Gastrocnemius medialis (tissue), 4 donors: ENCODE results near the gene MMP28. TPM values are rescaled to one million over a fixed set of nuclear protein-coding genes. Genes with fewer than 3 reads are reported as not detected.

Experiments used
- ATAC-seq, 2 donors: fragments of 150-250 bp; one replicate each; pipeline ENCODE4 v1.9.1; 2016
- DNase-seq, 2 donors: peaks; one replicate each; pipeline ENCODE4 v3.0.0-alpha.2; 2019
- H3K27ac ChIP-seq, 4 donors: fragments of 200-600 bp; sonication (generic); 1 replicate in 1 of 4; 2 replicates in 3 of 4; pipeline ENCODE4 v1.5.1; 2016 to 2018; ENCODE audit warnings: mild to moderate bottlenecking in 2 of 4, moderate library complexity in 1 of 4
- H3K27me3 ChIP-seq, 3 donors: fragments of 200-600 bp; sonication (generic) in 2 of 3; 1 replicate in 1 of 3; 2 replicates in 2 of 3; pipeline versions ENCODE4 v1.5.1 to v1.6.0; 2016 to 2019; ENCODE audit warnings: mild to moderate bottlenecking in 1 of 3, moderate library complexity in 1 of 3
- H3K36me3 ChIP-seq, 2 donors: fragments of 200-600 bp; sonication (generic) in 1 of 2; one replicate each; pipeline ENCODE4 v1.5.1; 2017 to 2018
- H3K4me1 ChIP-seq, 2 donors: fragments of 200-600 bp; sonication (generic) in 1 of 2; one replicate each; pipeline ENCODE4 v1.5.1; 2016 to 2017; ENCODE audit warnings: mild to moderate bottlenecking in 2 of 2
- H3K4me3 ChIP-seq, 4 donors: fragments of 200-600 bp; sonication (generic) in 3 of 4; 1 replicate in 1 of 4; 2 replicates in 3 of 4; pipeline ENCODE4 v1.5.1; 2016 to 2019; ENCODE audit warnings: mild to moderate bottlenecking in 2 of 4
- H3K9me3 ChIP-seq, 3 donors: fragments of 200-600 bp; sonication (generic) in 2 of 3; 1 replicate in 1 of 3; 2 replicates in 2 of 3; pipeline ENCODE4 v1.5.1; 2016 to 2019
- CTCF ChIP-seq, 5 experiments: fragments of 450-650 bp in 3 of 5; fragments of 200-600 bp in 2 of 5; sonication (generic) in 2 of 5; IDR thresholded peaks in 4 of 5; conservative IDR thresholded peaks in 1 of 5; 1 replicate in 4 of 5; 2 replicates in 1 of 5; pipeline ENCODE4 v1.5.1; 2016 to 2019; ENCODE audit warnings: antibody characterized with exemption in 5 of 5, mild to moderate bottlenecking in 3 of 5, moderate library complexity in 3 of 5
- POLR2A ChIP-seq, 2 donors: fragments of 450-650 bp; IDR thresholded peaks; one replicate each; pipeline ENCODE4 v1.6.1; 2017; ENCODE audit warnings: antibody characterized with exemption in 2 of 2, mild to moderate bottlenecking in 2 of 2, moderate library complexity in 2 of 2
- in situ Hi-C, 4 donors: fragments of 200-750 bp; cut with MboI; loops; one replicate each; pipeline versions ENCODE4 v1.15.0 to v1.8.0; 2017; ENCODE audit warnings: low sequenced_read_pairs in 4 of 4
- intact Hi-C: fragments of 100-400 bp; cut with DNase I; formaldehyde crosslinking; loops from one replicate; pipeline ENCODE4 v1.15.1; 2023; ENCODE audit warnings: low total_unique reads
- total RNA-seq, 4 donors: library from RNA; depleted of rRNA; stranded (reverse); fragments of >200 nt; gene quantifications; one replicate each; pipeline versions ENCODE4 v1.1.0 to v1.2.3, GENCODE V29; 2016

Gene MMP28
- total RNA-seq, 4 donors from 2014 or later: 3.1 to 10.3 (median 5.9) TPM

- Histone ChIP-seq H3K4me3 (no peak overlapping the region), H3K27me3 (no peaks in the 10 kb centered on the region), H3K27ac (no peak overlapping the region), H3K9me3 (no peaks in the 10 kb centered on the region), H3K36me3 (peaks cover 5 to 100% of the 10 kb centered on the region in 2 donors), H3K4me1 (no peaks in the 10 kb centered on the region)
- ATAC-seq: no peak
- no peak for DNase-seq
- TF ChIP-seq POLR2A (IDR thresholded peaks at IDR 0.05): no peak
- no peak for TF ChIP-seq CTCF (IDR thresholded peaks at IDR 0.05 in 4 of 5, conservative IDR thresholded peaks at IDR 0.05 in 1 of 5)
- in situ Hi-C loops: no loop called here
- intact Hi-C loops: no loop called here
Observed at GRCh38 chr17:35841505-35841904, 46.1 kb upstream of the MMP28 start.

GRCh38 chr17:35841101-35841500 is 45.7 kb upstream of the MMP28 start:
- Histone ChIP-seq H3K36me3 (peaks cover 3 to 100% of the 10 kb centered on the region in 2 donors), H3K4me3 (no peak overlapping the region), H3K27ac (no peak overlapping the region), H3K4me1 (no peaks in the 10 kb centered on the region), H3K9me3 (no peaks in the 10 kb centered on the region), H3K27me3 (no peaks in the 10 kb centered on the region)
- no peak for ATAC-seq
- in situ Hi-C loops (no loop called here), intact Hi-C loops (no loop called here)
- DNase-seq: no peak
- TF ChIP-seq CTCF (IDR thresholded peaks at IDR 0.05 in 4 of 5, conservative IDR thresholded peaks at IDR 0.05 in 1 of 5) (no peak), POLR2A (IDR thresholded peaks at IDR 0.05) (no peak)

GRCh38 chr17:35825206-35825605 is 29.8 kb upstream of the MMP28 start:
- Histone ChIP-seq H3K4me1 (peaks cover 0 to 3% of the 10 kb centered on the region in 2 donors), H3K4me3 (no peak overlapping the region), H3K27me3 (no peaks in the 10 kb centered on the region), H3K27ac (no peak overlapping the region), H3K9me3 (no peaks in the 10 kb centered on the region), H3K36me3 (peaks cover 0 to 65% of the 10 kb centered on the region in 2 donors)
- ATAC-seq (no peak), DNase-seq (no peak)
- in situ Hi-C loops (no loop called here), intact Hi-C loops (loop anchor here (10.0 kb wide), 1 partner anchor 160 kb away; no protein-coding TSS in a partner anchor)
- TF ChIP-seq POLR2A (IDR thresholded peaks at IDR 0.05) (no peak), CTCF (IDR thresholded peaks at IDR 0.05 in 4 of 5, conservative IDR thresholded peaks at IDR 0.05 in 1 of 5) (no peak)

- peaks cover 6 to 7% of the 10 kb centered on the region in 2 donors for H3K4me1 ChIP-seq
- intact Hi-C loops: loop anchor here (10.0 kb wide), 1 partner anchor 157 kb away; no protein-coding TSS in a partner anchor
- in situ Hi-C loops: no loop called here
- no peak overlapping the region for H3K4me3 ChIP-seq
- H3K36me3 ChIP-seq: peaks cover 0 to 65% of the 10 kb centered on the region in 2 donors
- TF ChIP-seq CTCF (IDR thresholded peaks at IDR 0.05 in 4 of 5, conservative IDR thresholded peaks at IDR 0.05 in 1 of 5) (no peak), POLR2A (IDR thresholded peaks at IDR 0.05) (no peak)
- H3K27ac ChIP-seq: no peak overlapping the region
- no peak for DNase-seq
- H3K9me3 ChIP-seq: no peaks in the 10 kb centered on the region
- ATAC-seq: no peak
- no peaks in the 10 kb centered on the region for H3K27me3 ChIP-seq
Observed at GRCh38 chr17:35821308-35821707, 25.9 kb upstream of the MMP28 start.

GRCh38 chr17:35819455-35819854 is 24.0 kb upstream of the MMP28 start:
- H3K9me3 ChIP-seq: no peaks in the 10 kb centered on the region
- TF ChIP-seq CTCF (IDR thresholded peaks at IDR 0.05 in 4 of 5, conservative IDR thresholded peaks at IDR 0.05 in 1 of 5) (no peak), POLR2A (IDR thresholded peaks at IDR 0.05) (no peak)
- H3K36me3 ChIP-seq: peaks cover 0 to 57% of the 10 kb centered on the region in 2 donors
- no peaks in the 10 kb centered on the region for H3K27me3 ChIP-seq
- DNase-seq: no peak
- peaks cover 12 to 20% of the 10 kb centered on the region in 2 donors for H3K4me1 ChIP-seq
- intact Hi-C loops (no loop called here), in situ Hi-C loops (no loop called here)
- H3K27ac ChIP-seq: no peak overlapping the region
- no peak overlapping the region for H3K4me3 ChIP-seq
- no peak for ATAC-seq
